ENCODE data around the gene ARMC8.

- no peak for TF ChIP-seq POLR2A (IDR thresholded peaks at IDR 0.05)
- TF ChIP-seq, protein P1, sequence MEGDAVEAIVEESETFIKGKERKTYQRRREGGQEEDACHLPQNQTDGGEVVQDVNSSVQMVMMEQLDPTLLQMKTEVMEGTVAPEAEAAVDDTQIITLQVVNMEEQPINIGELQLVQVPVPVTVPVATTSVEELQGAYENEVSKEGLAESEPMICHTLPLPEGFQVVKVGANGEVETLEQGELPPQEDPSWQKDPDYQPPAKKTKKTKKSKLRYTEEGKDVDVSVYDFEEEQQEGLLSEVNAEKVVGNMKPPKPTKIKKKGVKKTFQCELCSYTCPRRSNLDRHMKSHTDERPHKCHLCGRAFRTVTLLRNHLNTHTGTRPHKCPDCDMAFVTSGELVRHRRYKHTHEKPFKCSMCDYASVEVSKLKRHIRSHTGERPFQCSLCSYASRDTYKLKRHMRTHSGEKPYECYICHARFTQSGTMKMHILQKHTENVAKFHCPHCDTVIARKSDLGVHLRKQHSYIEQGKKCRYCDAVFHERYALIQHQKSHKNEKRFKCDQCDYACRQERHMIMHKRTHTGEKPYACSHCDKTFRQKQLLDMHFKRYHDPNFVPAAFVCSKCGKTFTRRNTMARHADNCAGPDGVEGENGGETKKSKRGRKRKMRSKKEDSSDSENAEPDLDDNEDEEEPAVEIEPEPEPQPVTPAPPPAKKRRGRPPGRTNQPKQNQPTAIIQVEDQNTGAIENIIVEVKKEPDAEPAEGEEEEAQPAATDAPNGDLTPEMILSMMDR (IDR thresholded peaks at IDR 0.05), result no peak
Measured at GRCh38 chr3:138267083-138267482, 80.0 kb downstream of the ARMC8 start.

Data from body of pancreas (tissue), 4 donors.